Embryonic facial prominence (tissue), 1 donor: ENCODE measurements around the gene NACA2.

Experiments
- DNase-seq: peaks from one replicate; pipeline ENCODE4 v3.0.0-alpha.2; 2016; ENCODE audit errors: extremely low spot score

Gene NACA2

GRCh38 chr17:61547113-61547512, 43.9 kb downstream of the NACA2 start:
- DNase-seq: no peak

- no peak for DNase-seq
Observed at GRCh38 chr17:61545335-61545938, 45.6 kb downstream of the NACA2 start.

GRCh38 chr17:61543786-61544415, 47.1 kb downstream of the NACA2 start:
- no peak for DNase-seq

GRCh38 chr17:61542027-61542426, 49.0 kb downstream of the NACA2 start:
- no peak for DNase-seq

GRCh38 chr17:61540874-61541273, 50.1 kb downstream of the NACA2 start:
- DNase-seq: no peak
